IMR-90 (cell line): ENCODE results near the gene TNKS2. TPM values are rescaled to one million over a fixed set of nuclear protein-coding genes. Genes with fewer than 3 reads are reported as not detected.

ENCODE experiments used
- ATAC-seq: fragments of 200-7000 bp; cut with Tn5 transposase; 2 replicates; pipeline ENCODE4 v1.9.1; 2020; ENCODE audit warnings: low read depth, mild to moderate bottlenecking, moderate library complexity
- BruUV-seq: library from RNA; stranded (reverse); fragments of 400-500 nt; replicated peaks from 2 replicates; lab custom pipeline; 2021; lab: Mats Ljungman, UMichigan
- CTCF ChIA-PET: fragments of 300-600 bp; formaldehyde crosslinking; extraction: SDS; loops from one replicate; lab custom pipeline; 2021; ENCODE audit warnings: antibody characterized with exemption; lab: Yijun Ruan, JAX
- POLR2A ChIA-PET: fragments of 300-600 bp; sonication (Branson Sonifier 250); formaldehyde crosslinking; loops from one replicate; lab custom pipeline; 2022; ENCODE audit warnings: antibody characterized with exemption; ENCODE audit not compliant: unreplicated experiment; lab: Charles Lee
- DNase-seq: peaks from one replicate; pipeline ENCODE4 v3.0.0; 2013
- H2AFZ ChIP-seq: replicated peaks from 2 replicates; pipeline ENCODE3; 2013; ENCODE audit warnings: low read length, mild to moderate bottlenecking; ENCODE audit not compliant: poor library complexity
- H2AK5ac ChIP-seq: 2 replicates; pipeline ENCODE4 v1.6.1; 2013; ENCODE audit warnings: low read depth, low read length, inconsistent platforms
- H2AK9ac ChIP-seq: replicated peaks from 2 replicates; pipeline ENCODE3; 2013; ENCODE audit warnings: mild to moderate bottlenecking, low read depth, low read length, moderate library complexity; ENCODE audit not compliant: poor library complexity
- H2BK120ac ChIP-seq: 2 replicates; pipeline ENCODE4 v1.6.1; 2013; ENCODE audit warnings: low read depth, low read length, inconsistent platforms
- H2BK15ac ChIP-seq: 3 replicates; pipeline ENCODE4 v1.6.1; 2013; ENCODE audit warnings: low read depth, low read length, inconsistent platforms
- H2BK20ac ChIP-seq: 2 replicates; pipeline ENCODE4 v1.6.1; 2013; ENCODE audit warnings: low read depth, mild to moderate bottlenecking, inconsistent platforms, low read length, moderate library complexity
- H2BK5ac ChIP-seq: 2 replicates; pipeline ENCODE4 v1.6.1; 2013; ENCODE audit warnings: mild to moderate bottlenecking, low read depth, low read length, inconsistent platforms; ENCODE audit not compliant: poor library complexity, severe bottlenecking
- H3K14ac ChIP-seq: replicated peaks from 2 replicates; pipeline ENCODE4 v1.6.1; 2013; ENCODE audit warnings: low read depth, low read length, inconsistent platforms
- H3K18ac ChIP-seq: 2 replicates; pipeline ENCODE4 v1.6.1; 2013; ENCODE audit warnings: low read depth, low read length, control low read depth
- H3K23ac ChIP-seq: 2 replicates; pipeline ENCODE4 v1.6.1; 2013; ENCODE audit warnings: low read depth, low read length, inconsistent platforms
- H3K27ac ChIP-seq: 2 replicates; pipeline ENCODE4 v1.5.1; 2013; ENCODE audit warnings: mild to moderate bottlenecking, control low read depth, low read length; ENCODE audit not compliant: insufficient read depth
- H3K27me3 ChIP-seq: 2 replicates; pipeline ENCODE4 v1.6.1; 2013; ENCODE audit warnings: low read length; ENCODE audit not compliant: control insufficient read depth, insufficient read depth
- H3K36me3 ChIP-seq: 2 replicates; pipeline ENCODE4 v1.6.1; 2013; ENCODE audit warnings: low read length, mixed read lengths; ENCODE audit not compliant: control insufficient read depth, insufficient read depth
- H3K4ac ChIP-seq: 2 replicates; pipeline ENCODE4 v1.6.1; 2013; ENCODE audit warnings: low read depth, low read length, inconsistent platforms
- H3K4me1 ChIP-seq: 2 replicates; pipeline ENCODE4 v1.6.1; 2013; ENCODE audit warnings: low read length, mixed read lengths; ENCODE audit not compliant: control insufficient read depth, insufficient read depth
- H3K4me2 ChIP-seq: 2 replicates; pipeline ENCODE4 v1.6.1; 2013; ENCODE audit warnings: low read depth, mild to moderate bottlenecking, control low read depth, low read length, moderate library complexity
- H3K4me3 ChIP-seq: 2 replicates; pipeline ENCODE4 v1.5.1; 2013; ENCODE audit warnings: low read depth, mild to moderate bottlenecking, control low read depth, low read length, moderate library complexity; ENCODE audit not compliant: insufficient read depth
- H3K56ac ChIP-seq: 2 replicates; pipeline ENCODE4 v1.6.1; 2013; ENCODE audit warnings: low read length, inconsistent platforms; ENCODE audit not compliant: insufficient read depth; ENCODE audit errors: extremely low read depth
- H3K79me1 ChIP-seq, 2 experiments: 2 replicates each; pipeline ENCODE4 v1.6.1; 2013; ENCODE audit warnings: low read length in 2 of 2, inconsistent platforms in 1 of 2, low read depth in 1 of 2
- H3K9ac ChIP-seq: 2 replicates; pipeline ENCODE4 v1.6.1; 2013; ENCODE audit warnings: low read depth, low read length, control low read depth
- H3K9me1 ChIP-seq: 2 replicates; pipeline ENCODE4 v1.6.1; 2013; ENCODE audit warnings: low read length, inconsistent platforms; ENCODE audit not compliant: insufficient read depth
- H3K9me3 ChIP-seq: 2 replicates; pipeline ENCODE4 v1.6.1; 2013; ENCODE audit warnings: low read length; ENCODE audit not compliant: control insufficient read depth, insufficient read depth
- H4K20me1 ChIP-seq: 2 replicates; pipeline ENCODE4 v1.6.1; 2013; ENCODE audit warnings: low read length, inconsistent platforms; ENCODE audit not compliant: insufficient read depth
- H4K5ac ChIP-seq: 2 replicates; pipeline ENCODE4 v1.6.1; 2013; ENCODE audit warnings: mild to moderate bottlenecking, low read depth, low read length, control low read depth
- H4K8ac ChIP-seq, 2 experiments: 2 replicates each; pipeline ENCODE4 v1.6.1; 2013; ENCODE audit warnings: low read depth in 2 of 2, low read length in 2 of 2, control low read depth in 1 of 2, inconsistent platforms in 1 of 2
- H4K91ac ChIP-seq: 2 replicates; pipeline ENCODE4 v1.6.1; 2013; ENCODE audit warnings: low read depth, low read length, inconsistent platforms; ENCODE audit not compliant: insufficient read depth
- BHLHE40 ChIP-seq: fragments of 150-350 bp; IDR thresholded peaks from 2 replicates; pipeline ENCODE4 v1.6.1; 2016; ENCODE audit warnings: mild to moderate bottlenecking, low read depth, low read length
- CEBPB ChIP-seq: IDR thresholded peaks from 2 replicates; pipeline ENCODE4 v1.6.1; 2012; ENCODE audit warnings: low read depth, low read length, improper control_type of control experiment
- CHD1 ChIP-seq: IDR thresholded peaks from 2 replicates; pipeline ENCODE4 v1.6.1; 2012; ENCODE audit warnings: low read depth, low read length, improper control_type of control experiment
- FOS ChIP-seq: fragments of 150-350 bp; IDR thresholded peaks from 2 replicates; pipeline ENCODE4 v1.6.1; 2016; ENCODE audit warnings: low read depth, low read length
- MAFK ChIP-seq: IDR thresholded peaks from 2 replicates; pipeline ENCODE4 v1.6.1; 2012; ENCODE audit warnings: low read depth, low read length, improper control_type of control experiment
- MAZ ChIP-seq: IDR thresholded peaks from 2 replicates; pipeline ENCODE4 v1.6.1; 2012; ENCODE audit warnings: low read depth, mild to moderate bottlenecking, low read length, improper control_type of control experiment, moderate library complexity, borderline replicate concordance
- MXI1 ChIP-seq: IDR thresholded peaks from 2 replicates; pipeline ENCODE4 v1.6.1; 2012; ENCODE audit warnings: low read depth, mild to moderate bottlenecking, low read length, moderate library complexity, borderline replicate concordance
- NFE2L2 ChIP-seq: fragments of 150-350 bp; IDR thresholded peaks from 2 replicates; pipeline ENCODE4 v1.6.1; 2016; ENCODE audit warnings: low read depth, mild to moderate bottlenecking, low read length
- POLR2A ChIP-seq: IDR thresholded peaks from 2 replicates; pipeline ENCODE4 v1.6.1; 2012; ENCODE audit warnings: mild to moderate bottlenecking, low read depth, low read length
- RCOR1 ChIP-seq: IDR thresholded peaks from 2 replicates; pipeline ENCODE4 v1.6.1; 2012; ENCODE audit warnings: mild to moderate bottlenecking, low read length, improper control_type of control experiment; ENCODE audit not compliant: insufficient replicate concordance
- RFX5 ChIP-seq: IDR thresholded peaks from 2 replicates; pipeline ENCODE4 v1.8.0; 2012; ENCODE audit warnings: low read depth, mild to moderate bottlenecking, low read length, moderate library complexity
- SMC3 ChIP-seq: fragments of 150-350 bp; IDR thresholded peaks from 2 replicates; pipeline ENCODE4 v1.6.1; 2016; ENCODE audit warnings: low read depth, mild to moderate bottlenecking, antibody characterized with exemption, low read length, moderate library complexity
- USF2 ChIP-seq: fragments of 150-350 bp; IDR thresholded peaks from 2 replicates; pipeline ENCODE4 v1.6.1; 2017; ENCODE audit warnings: mild to moderate bottlenecking, antibody characterized with exemption, low read length, low read depth
- dilution Hi-C: fragments of 300-500 bp; cut with HindIII; formaldehyde crosslinking; loops from one replicate; pipeline ENCODE4 v1.14.3; 2018; ENCODE audit warnings: low sequenced_read_pairs; ENCODE audit not compliant: unreplicated experiment
- in situ Hi-C: fragments of 300-500 bp; cut with MboI; formaldehyde crosslinking; loops from 3 replicates; pipeline ENCODE4 v1.14.3; 2019; ENCODE audit warnings: low sequenced_read_pairs, inconsistent platforms, mixed read lengths
- intact Hi-C: fragments of 100-400 bp; cut with micrococcal nuclease; formaldehyde crosslinking; loops from 2 replicates; pipeline ENCODE4 v1.10.0; 2022
- polyA plus RNA-seq, 3 experiments: library from polyadenylated mRNA; depleted of rRNA; stranded (reverse); fragments of >200 nt; gene quantifications; 2 replicates each; pipeline ENCODE4 v1.2.3, GENCODE V29; 2012; ENCODE audit warnings: low replicate concordance in 1 of 3
- total RNA-seq: library from RNA; depleted of rRNA; stranded (reverse); fragments of >200 nt; gene quantifications from 2 replicates; pipeline ENCODE4 v1.2.3, GENCODE V29; 2012
- TF ChIP-seq, protein P1 (sequence below): fragments of 150-350 bp; IDR thresholded peaks from 2 replicates; pipeline ENCODE4 v1.6.1; 2016; ENCODE audit warnings: low read depth, mild to moderate bottlenecking, low read length, moderate library complexity, borderline replicate concordance

The TNKS2 gene
- total and polyA plus RNA-seq, 2 of the 4 experiments (the other 2 are of a cell fraction), result 17.0 to 41.4 TPM

DNA sequence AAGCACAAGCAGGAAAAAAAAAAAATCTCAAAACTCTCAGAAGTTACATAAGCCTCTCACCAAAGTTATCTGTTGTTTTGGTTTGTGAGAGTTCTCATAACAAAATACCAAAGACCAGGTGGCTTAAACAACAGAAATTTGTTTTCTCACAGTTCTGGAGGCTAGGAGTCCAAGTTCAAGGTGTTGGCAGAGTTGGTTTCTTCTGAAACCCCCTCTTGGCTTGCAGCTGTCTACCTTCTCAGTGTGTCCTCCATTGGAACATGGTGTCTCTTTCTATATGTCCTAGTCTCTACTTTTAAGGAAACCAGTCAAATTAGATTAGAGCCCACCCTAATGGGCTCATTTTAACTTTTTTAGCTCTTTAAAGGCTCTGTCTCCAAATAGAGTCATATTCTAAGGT, 44.9 kb downstream of the TNKS2 start:
- TF ChIP-seq NFE2L2, result no peak
- TF ChIP-seq USF2, result no peak
- no peak for TF ChIP-seq RFX5
- TF ChIP-seq FOS, result no peak
- TF ChIP-seq POLR2A, result no peak
- TF ChIP-seq RCOR1, result no peak
- TF ChIP-seq SMC3, result no peak
- TF ChIP-seq, protein P1, sequence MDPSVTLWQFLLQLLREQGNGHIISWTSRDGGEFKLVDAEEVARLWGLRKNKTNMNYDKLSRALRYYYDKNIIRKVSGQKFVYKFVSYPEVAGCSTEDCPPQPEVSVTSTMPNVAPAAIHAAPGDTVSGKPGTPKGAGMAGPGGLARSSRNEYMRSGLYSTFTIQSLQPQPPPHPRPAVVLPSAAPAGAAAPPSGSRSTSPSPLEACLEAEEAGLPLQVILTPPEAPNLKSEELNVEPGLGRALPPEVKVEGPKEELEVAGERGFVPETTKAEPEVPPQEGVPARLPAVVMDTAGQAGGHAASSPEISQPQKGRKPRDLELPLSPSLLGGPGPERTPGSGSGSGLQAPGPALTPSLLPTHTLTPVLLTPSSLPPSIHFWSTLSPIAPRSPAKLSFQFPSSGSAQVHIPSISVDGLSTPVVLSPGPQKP, result no peak
- no peak for TF ChIP-seq MXI1
- TF ChIP-seq CHD1, result no peak
- TF ChIP-seq CEBPB, result no peak
- TF ChIP-seq MAFK, result no peak
- no peak for TF ChIP-seq MAZ
- TF ChIP-seq BHLHE40, result no peak

More for the DNA sequence above, 44.9 kb downstream of the TNKS2 start:
- no peak overlapping the region for H3K4ac ChIP-seq
- in situ Hi-C loops (no loop called here), dilution Hi-C loops (no loop called here), intact Hi-C loops (no loop called here)
- H2AK5ac ChIP-seq, result no peak overlapping the region
- H3K4me3 ChIP-seq, result no peak overlapping the region
- H4K20me1 ChIP-seq, result no peaks in the 10 kb centered on the region
- no peak overlapping the region for H3K27ac ChIP-seq
- H3K4me2 ChIP-seq, result no peak overlapping the region
- no peak overlapping the region for H3K9ac ChIP-seq
- ATAC-seq (no peak), DNase-seq (no peak)
- CTCF ChIA-PET, result no interaction called here
- H2AFZ ChIP-seq, result no peak overlapping the region
- no peak overlapping the region for H2BK5ac ChIP-seq
- H3K27me3 ChIP-seq, result no peaks in the 10 kb centered on the region
- H4K5ac ChIP-seq, result no peak overlapping the region
- no peak overlapping the region for H4K8ac ChIP-seq
- H3K4me1 ChIP-seq, result no peaks in the 10 kb centered on the region
- no peak overlapping the region for H2BK15ac ChIP-seq
- H2BK20ac ChIP-seq, result no peak overlapping the region
- no peak overlapping the region for H3K18ac ChIP-seq
- H3K9me1 ChIP-seq, result no peaks in the 10 kb centered on the region
- H3K56ac ChIP-seq, result no peak overlapping the region
- H4K91ac ChIP-seq, result no peak overlapping the region
- no peak overlapping the region for H2AK9ac ChIP-seq
- no peaks in the 10 kb centered on the region for H3K9me3 ChIP-seq
- H3K14ac ChIP-seq, result no peak overlapping the region
- H2BK120ac ChIP-seq, result no peak overlapping the region
- BruUV-seq, result no TSS peak
- no peak overlapping the region for H3K23ac ChIP-seq
- peaks cover 0 to 2% of the 10 kb centered on the region in 2 experiments; a peak in 1 of 4 replicates for H3K79me1 ChIP-seq
- POLR2A ChIA-PET, result no interaction called here
- peaks cover 41% of the 10 kb centered on the region for H3K36me3 ChIP-seq
